ENCODE results near the gene PROX1. TPM values are rescaled to one million over a fixed set of nuclear protein-coding genes. Genes with fewer than 3 reads are reported as not detected.

Gene PROX1
- total RNA-seq, 6 experiments from 2014 or later: 0.14 to 0.96 (median 0.31) TPM

GRCh38 chr1:214050513-214051401 is 63.0 kb downstream of the PROX1 start:
- no peak overlapping the region for H3K4me3 Mint-ChIP-seq
- H3K9me3 Mint-ChIP-seq: peaks cover 31% of the 10 kb centered on the region
- H3K27me3 Mint-ChIP-seq (ENCODE audit: insufficient read depth): no peaks in the 10 kb centered on the region
- H3K27ac Mint-ChIP-seq: no peak overlapping the region
- H3K36me3 Mint-ChIP-seq (ENCODE audit: low read depth): no peaks in the 10 kb centered on the region
- no peak for DNase-seq
- H3K4me1 Mint-ChIP-seq (ENCODE audit: low read depth): no peaks in the 10 kb centered on the region
- TF ChIP-seq, protein P1, sequence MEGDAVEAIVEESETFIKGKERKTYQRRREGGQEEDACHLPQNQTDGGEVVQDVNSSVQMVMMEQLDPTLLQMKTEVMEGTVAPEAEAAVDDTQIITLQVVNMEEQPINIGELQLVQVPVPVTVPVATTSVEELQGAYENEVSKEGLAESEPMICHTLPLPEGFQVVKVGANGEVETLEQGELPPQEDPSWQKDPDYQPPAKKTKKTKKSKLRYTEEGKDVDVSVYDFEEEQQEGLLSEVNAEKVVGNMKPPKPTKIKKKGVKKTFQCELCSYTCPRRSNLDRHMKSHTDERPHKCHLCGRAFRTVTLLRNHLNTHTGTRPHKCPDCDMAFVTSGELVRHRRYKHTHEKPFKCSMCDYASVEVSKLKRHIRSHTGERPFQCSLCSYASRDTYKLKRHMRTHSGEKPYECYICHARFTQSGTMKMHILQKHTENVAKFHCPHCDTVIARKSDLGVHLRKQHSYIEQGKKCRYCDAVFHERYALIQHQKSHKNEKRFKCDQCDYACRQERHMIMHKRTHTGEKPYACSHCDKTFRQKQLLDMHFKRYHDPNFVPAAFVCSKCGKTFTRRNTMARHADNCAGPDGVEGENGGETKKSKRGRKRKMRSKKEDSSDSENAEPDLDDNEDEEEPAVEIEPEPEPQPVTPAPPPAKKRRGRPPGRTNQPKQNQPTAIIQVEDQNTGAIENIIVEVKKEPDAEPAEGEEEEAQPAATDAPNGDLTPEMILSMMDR (IDR thresholded peaks at IDR 0.05): no peak

- H3K9me3 Mint-ChIP-seq: peaks cover 31% of the 10 kb centered on the region
- no peaks in the 10 kb centered on the region for H3K4me1 Mint-ChIP-seq (ENCODE audit: low read depth)
- no peak for DNase-seq
- H3K36me3 Mint-ChIP-seq (ENCODE audit: low read depth): no peaks in the 10 kb centered on the region
- TF ChIP-seq, protein P1 (IDR thresholded peaks at IDR 0.05): no peak
- no peaks in the 10 kb centered on the region for H3K27me3 Mint-ChIP-seq (ENCODE audit: insufficient read depth)
- no peak overlapping the region for H3K27ac Mint-ChIP-seq
- H3K4me3 Mint-ChIP-seq: no peak overlapping the region
These were observed 64.0 kb downstream of the PROX1 start for GRCh38 chr1:214051786-214052185.

DNA sequence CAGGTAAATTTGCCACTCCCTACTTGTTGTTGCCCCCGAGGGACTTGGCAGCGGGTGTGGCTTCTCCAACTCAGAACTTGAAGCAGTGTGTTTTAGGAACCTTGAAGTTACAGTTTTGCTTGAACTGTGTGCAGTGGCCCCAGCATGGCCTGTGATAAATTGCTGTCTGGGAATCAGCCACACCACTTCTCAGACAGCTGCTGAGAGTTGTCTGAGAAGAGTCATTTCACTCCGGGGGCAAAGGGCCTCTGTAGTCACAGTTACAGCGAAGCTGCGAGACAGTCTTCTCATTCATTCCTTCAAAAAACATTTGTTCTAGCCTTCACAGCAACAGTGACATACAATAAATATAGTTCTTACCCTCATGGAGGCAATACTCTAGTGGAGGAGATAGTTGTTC is 70.3 kb downstream of the PROX1 start:
- Mint-ChIP-seq H3K4me3 (no peak overlapping the region), H3K9me3 (no peaks in the 10 kb centered on the region; the same call in 1 of the 2 replicates), H3K36me3 (ENCODE audit: low read depth) (no peaks in the 10 kb centered on the region), H3K27ac (no peak overlapping the region), H3K4me1 (ENCODE audit: low read depth) (no peaks in the 10 kb centered on the region), H3K27me3 (ENCODE audit: insufficient read depth) (no peaks in the 10 kb centered on the region)
- DNase-seq: no peak
- TF ChIP-seq, protein P1 (IDR thresholded peaks at IDR 0.05): no peak

GRCh38 chr1:214066190-214066589 is 78.4 kb downstream of the PROX1 start:
- Mint-ChIP-seq H3K27me3 (ENCODE audit: insufficient read depth) (peaks cover 2% of the 10 kb centered on the region; the same call in 1 of the 2 replicates), H3K4me1 (ENCODE audit: low read depth) (no peaks in the 10 kb centered on the region), H3K27ac (no peak overlapping the region), H3K36me3 (ENCODE audit: low read depth) (no peaks in the 10 kb centered on the region), H3K4me3 (no peak overlapping the region), H3K9me3 (0 out of 2 replicates have a peak, but pooled peaks cover 4% of the 10 kb centered on the region)
- DNase-seq: no peak
- TF ChIP-seq, protein P1 (IDR thresholded peaks at IDR 0.05): no peak

GRCh38 chr1:214066936-214067335 is 79.2 kb downstream of the PROX1 start:
- Mint-ChIP-seq H3K27me3 (ENCODE audit: insufficient read depth) (peaks cover 2% of the 10 kb centered on the region; the same call in 1 of the 2 replicates), H3K9me3 (0 out of 2 replicates have a peak, but pooled peaks cover 4% of the 10 kb centered on the region), H3K27ac (no peak overlapping the region), H3K4me1 (ENCODE audit: low read depth) (no peaks in the 10 kb centered on the region), H3K4me3 (no peak overlapping the region), H3K36me3 (ENCODE audit: low read depth) (no peaks in the 10 kb centered on the region)
- TF ChIP-seq, protein P1 (IDR thresholded peaks at IDR 0.05): no peak
- no peak for DNase-seq

Measured in HFFc6 (cell line).